ENCODE data around the gene EXPH5.

DNA sequence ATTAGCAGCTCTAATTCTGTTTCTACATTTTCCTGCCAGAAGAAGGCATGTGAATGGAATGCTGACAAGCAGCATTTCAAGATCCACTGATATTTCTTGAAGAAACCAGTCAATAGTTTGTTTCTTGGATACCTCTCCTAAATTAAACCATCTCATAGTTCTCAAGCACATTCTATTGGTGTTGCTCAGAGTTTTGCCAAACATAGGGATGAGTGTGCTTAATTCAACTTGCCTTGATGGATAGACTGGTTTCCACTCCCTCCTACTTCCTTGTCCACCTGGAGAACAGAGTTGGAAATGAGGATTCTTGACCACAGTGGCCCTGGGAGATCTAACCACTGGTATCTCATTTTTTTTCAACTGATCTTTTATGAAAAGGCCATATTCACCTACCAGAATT is 41.5 kb upstream of the EXPH5 start:
- TF ChIP-seq, protein P1, sequence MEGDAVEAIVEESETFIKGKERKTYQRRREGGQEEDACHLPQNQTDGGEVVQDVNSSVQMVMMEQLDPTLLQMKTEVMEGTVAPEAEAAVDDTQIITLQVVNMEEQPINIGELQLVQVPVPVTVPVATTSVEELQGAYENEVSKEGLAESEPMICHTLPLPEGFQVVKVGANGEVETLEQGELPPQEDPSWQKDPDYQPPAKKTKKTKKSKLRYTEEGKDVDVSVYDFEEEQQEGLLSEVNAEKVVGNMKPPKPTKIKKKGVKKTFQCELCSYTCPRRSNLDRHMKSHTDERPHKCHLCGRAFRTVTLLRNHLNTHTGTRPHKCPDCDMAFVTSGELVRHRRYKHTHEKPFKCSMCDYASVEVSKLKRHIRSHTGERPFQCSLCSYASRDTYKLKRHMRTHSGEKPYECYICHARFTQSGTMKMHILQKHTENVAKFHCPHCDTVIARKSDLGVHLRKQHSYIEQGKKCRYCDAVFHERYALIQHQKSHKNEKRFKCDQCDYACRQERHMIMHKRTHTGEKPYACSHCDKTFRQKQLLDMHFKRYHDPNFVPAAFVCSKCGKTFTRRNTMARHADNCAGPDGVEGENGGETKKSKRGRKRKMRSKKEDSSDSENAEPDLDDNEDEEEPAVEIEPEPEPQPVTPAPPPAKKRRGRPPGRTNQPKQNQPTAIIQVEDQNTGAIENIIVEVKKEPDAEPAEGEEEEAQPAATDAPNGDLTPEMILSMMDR (IDR thresholded peaks at IDR 0.05; ENCODE audit: borderline replicate concordance, extremely low read depth, low read length, poor library complexity, severe bottlenecking): no peak
- no peak for TF ChIP-seq EZH2 (IDR thresholded peaks at IDR 0.05; ENCODE audit: borderline replicate concordance, low read depth, low read length, severe bottlenecking)
